Activated naive CD4-positive, alpha-beta T cell treated with anti-CD3 and anti-CD28 coated beads for 36 hours (primary cell): ENCODE measurements around the gene FASN. TPM values are rescaled to one million over a fixed set of nuclear protein-coding genes. Genes with fewer than 3 reads are reported as not detected.

Experiments
- CTCF ChIA-PET: fragments of 350-600 bp; sonication (Branson Sonifier 250); formaldehyde crosslinking; loops from one replicate; lab custom pipeline; 2021; ENCODE audit warnings: antibody characterized with exemption; lab: Charles Lee
- DNase-seq: peaks from one replicate; pipeline ENCODE4 v3.0.0-alpha.2; 2020
- H3K27ac Mint-ChIP-seq: one replicate; pipeline ENCODE4 v1.8.0; 2021; ENCODE audit warnings: mild to moderate bottlenecking, mixed read lengths
- H3K27me3 Mint-ChIP-seq: one replicate; pipeline ENCODE4 v1.8.0; 2021; ENCODE audit warnings: low read depth, mixed read lengths
- H3K36me3 Mint-ChIP-seq: one replicate; pipeline ENCODE4 v1.8.0; 2021; ENCODE audit warnings: low read depth, mixed read lengths
- H3K4me1 Mint-ChIP-seq: one replicate; pipeline ENCODE4 v1.8.0; 2021; ENCODE audit warnings: low read depth, mixed read lengths
- H3K4me3 Mint-ChIP-seq: one replicate; pipeline ENCODE4 v1.8.0; 2021; ENCODE audit warnings: mild to moderate bottlenecking, moderate library complexity, mixed read lengths
- H3K9me3 Mint-ChIP-seq: one replicate; pipeline ENCODE4 v1.8.0; 2021; ENCODE audit warnings: mixed read lengths
- intact Hi-C: fragments of 100-400 bp; cut with micrococcal nuclease; formaldehyde crosslinking; loops from one replicate; pipeline ENCODE4 v1.15.1; 2023
- total RNA-seq, 2 experiments: library from RNA; stranded (reverse); gene quantifications; one replicate each; pipeline ENCODE4 v1.2.3, GENCODE V29; 2021

Gene FASN
- total RNA-seq, 2 experiments from 2014 or later = 183 to 195 TPM

GRCh38 chr17:82097184-82097918 lies 685 bp downstream of the FASN start:
- intact Hi-C loops = no loop called here
- Mint-ChIP-seq H3K36me3 (peaks cover 13% of the 10 kb centered on the region), H3K4me1 (peaks cover 14% of the 10 kb centered on the region), H3K9me3 (no peaks in the 10 kb centered on the region), H3K27me3 (no peaks in the 10 kb centered on the region), H3K27ac (peak overlapping the region; percentile 61), H3K4me3 (peak overlapping the region; percentile 75)
- CTCF ChIA-PET = no interaction called here
- DNase-seq = peak; percentile 35

GRCh38 chr17:82096709-82097183 lies 1.3 kb downstream of the FASN start:
- no peaks in the 10 kb centered on the region for H3K27me3 Mint-ChIP-seq

GRCh38 chr17:82095777-82096708 lies 2.0 kb downstream of the FASN start:
- DNase-seq = no peak
- H3K27me3 Mint-ChIP-seq = no peaks in the 10 kb centered on the region
- intact Hi-C loops = no loop called here
- CTCF ChIA-PET = no interaction called here
- peak overlapping the region; percentile 61 for H3K27ac Mint-ChIP-seq
- H3K4me1 Mint-ChIP-seq = peaks cover 13% of the 10 kb centered on the region
- H3K9me3 Mint-ChIP-seq = no peaks in the 10 kb centered on the region
- peaks cover 14% of the 10 kb centered on the region for H3K36me3 Mint-ChIP-seq
- H3K4me3 Mint-ChIP-seq = peak overlapping the region; percentile 72

More at GRCh38 chr17:82096709-82097183, 1.3 kb downstream of the FASN start:
- peaks cover 13% of the 10 kb centered on the region for H3K36me3 Mint-ChIP-seq
- intact Hi-C loops = no loop called here
- no peaks in the 10 kb centered on the region for H3K9me3 Mint-ChIP-seq
- peak overlapping the region; percentile 61 for H3K27ac Mint-ChIP-seq
- peaks cover 14% of the 10 kb centered on the region for H3K4me1 Mint-ChIP-seq
- DNase-seq = no peak
- CTCF ChIA-PET = no interaction called here
- peak overlapping the region; percentile 72 for H3K4me3 Mint-ChIP-seq

- intact Hi-C loops = no loop called here
- Mint-ChIP-seq H3K9me3 (no peaks in the 10 kb centered on the region), H3K27me3 (no peaks in the 10 kb centered on the region), H3K4me3 (no peak overlapping the region), H3K4me1 (peaks cover 8% of the 10 kb centered on the region), H3K27ac (no peak overlapping the region), H3K36me3 (peaks cover 17% of the 10 kb centered on the region)
- CTCF ChIA-PET = no interaction called here
- no peak for DNase-seq
These were observed 2.9 kb downstream of the FASN start for GRCh38 chr17:82094931-82095776.

- Mint-ChIP-seq H3K27me3 (no peaks in the 10 kb centered on the region), H3K27ac (no peak overlapping the region), H3K4me3 (no peak overlapping the region), H3K4me1 (peaks cover 2% of the 10 kb centered on the region), H3K9me3 (no peaks in the 10 kb centered on the region), H3K36me3 (peaks cover 17% of the 10 kb centered on the region)
- CTCF ChIA-PET = no interaction called here
- intact Hi-C loops = no loop called here
- no peak for DNase-seq
These were observed 4.9 kb downstream of the FASN start for GRCh38 chr17:82092995-82093751.

- intact Hi-C loops = no loop called here
- CTCF ChIA-PET = no interaction called here
These were observed 5.4 kb downstream of the FASN start for GRCh38 chr17:82092628-82092994.

GRCh38 chr17:82092094-82092586 lies 5.9 kb downstream of the FASN start:
- Mint-ChIP-seq H3K27ac (no peak overlapping the region), H3K9me3 (no peaks in the 10 kb centered on the region), H3K4me3 (no peak overlapping the region), H3K27me3 (no peaks in the 10 kb centered on the region), H3K36me3 (peaks cover 19% of the 10 kb centered on the region), H3K4me1 (peaks cover 2% of the 10 kb centered on the region)
- intact Hi-C loops = no loop called here
- CTCF ChIA-PET = no interaction called here
- no peak for DNase-seq

More at GRCh38 chr17:82092628-82092994, 5.4 kb downstream of the FASN start:
- H3K4me1 Mint-ChIP-seq = peaks cover 2% of the 10 kb centered on the region
- H3K27me3 Mint-ChIP-seq = no peaks in the 10 kb centered on the region
- H3K4me3 Mint-ChIP-seq = no peak overlapping the region
- H3K27ac Mint-ChIP-seq = no peak overlapping the region
- H3K36me3 Mint-ChIP-seq = peaks cover 19% of the 10 kb centered on the region
- H3K9me3 Mint-ChIP-seq = no peaks in the 10 kb centered on the region
- DNase-seq = no peak

GRCh38 chr17:82091264-82092066 lies 6.6 kb downstream of the FASN start:
- Mint-ChIP-seq H3K27ac (no peak overlapping the region), H3K4me1 (peaks cover 2% of the 10 kb centered on the region), H3K36me3 (peaks cover 19% of the 10 kb centered on the region), H3K27me3 (no peaks in the 10 kb centered on the region), H3K9me3 (no peaks in the 10 kb centered on the region), H3K4me3 (no peak overlapping the region)
- DNase-seq = no peak
- CTCF ChIA-PET = no interaction called here
- intact Hi-C loops = no loop called here

GRCh38 chr17:82090549-82091263 lies 7.3 kb downstream of the FASN start:
- Mint-ChIP-seq H3K27ac (no peak overlapping the region), H3K4me1 (no peaks in the 10 kb centered on the region), H3K27me3 (no peaks in the 10 kb centered on the region), H3K9me3 (no peaks in the 10 kb centered on the region), H3K4me3 (no peak overlapping the region), H3K36me3 (peaks cover 17% of the 10 kb centered on the region)
- DNase-seq = no peak
- CTCF ChIA-PET = no interaction called here
- intact Hi-C loops = no loop called here

GRCh38 chr17:82089723-82090548 lies 8.1 kb downstream of the FASN start:
- Mint-ChIP-seq H3K27ac (no peak overlapping the region), H3K4me1 (no peaks in the 10 kb centered on the region), H3K36me3 (peaks cover 16% of the 10 kb centered on the region), H3K4me3 (no peak overlapping the region), H3K27me3 (no peaks in the 10 kb centered on the region), H3K9me3 (no peaks in the 10 kb centered on the region)
- CTCF ChIA-PET = interaction anchor here (0.6 kb wide), 1 partner anchor 230 kb away, joined by 3 read pairs; no protein-coding TSS in a partner anchor
- intact Hi-C loops = no loop called here
- no peak for DNase-seq
